Stimulated activated CD8-positive, alpha-beta memory T cell treated with anti-CD3 and anti-CD28 coated beads, Interleukin-12 subunit alpha, Interleukin-12 subunit beta, amount 100 ng/mL, for 24 hours (primary cell): ENCODE results near the gene PCBP3.

Experiments used
- DNase-seq: peaks from one replicate; pipeline ENCODE4 v3.0.0-alpha.2; 2020; ENCODE audit errors: extremely low read depth

Gene PCBP3

DNA sequence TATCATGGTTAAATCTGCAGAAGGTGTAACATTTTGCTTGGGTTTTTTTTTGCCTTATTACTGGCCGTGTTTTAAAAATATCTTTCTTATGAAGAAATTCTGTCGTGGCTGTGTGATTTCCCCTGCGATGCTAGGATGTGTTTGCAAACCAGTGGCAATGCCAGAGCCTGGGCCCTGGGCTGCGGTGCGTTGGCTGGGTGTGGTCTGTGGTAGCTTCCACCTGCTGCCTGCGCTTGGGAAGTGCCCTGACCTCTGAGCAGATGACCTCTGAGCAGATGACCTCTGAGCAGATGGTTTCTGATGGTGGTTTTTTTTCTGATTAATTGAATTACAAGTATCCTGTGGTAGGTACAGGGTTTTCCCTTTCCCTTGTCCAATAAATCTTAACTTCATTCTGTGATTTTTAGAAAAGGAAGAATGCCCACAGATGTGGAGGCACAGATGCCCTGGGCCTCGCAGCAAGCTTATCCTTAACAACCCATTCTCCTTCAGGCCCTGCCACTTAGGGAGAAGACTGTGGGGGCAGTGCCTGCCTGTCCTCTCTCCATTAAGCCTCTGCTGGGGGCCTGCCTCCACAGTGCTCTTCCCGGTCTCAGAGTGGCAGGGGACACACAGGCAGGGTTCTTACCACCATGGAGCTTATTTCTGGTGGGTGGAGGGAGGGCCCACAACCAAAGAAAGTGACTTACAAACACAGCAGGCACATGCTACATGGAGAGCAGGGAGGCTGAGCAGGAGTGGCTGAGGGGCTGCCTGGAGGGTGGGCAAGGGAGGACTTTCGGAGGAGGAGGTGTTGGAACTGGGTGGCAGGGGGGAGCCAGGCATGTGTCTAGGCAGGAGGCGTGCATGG, 81.7 kb downstream of the PCBP3 start:
- no peak for DNase-seq

DNA sequence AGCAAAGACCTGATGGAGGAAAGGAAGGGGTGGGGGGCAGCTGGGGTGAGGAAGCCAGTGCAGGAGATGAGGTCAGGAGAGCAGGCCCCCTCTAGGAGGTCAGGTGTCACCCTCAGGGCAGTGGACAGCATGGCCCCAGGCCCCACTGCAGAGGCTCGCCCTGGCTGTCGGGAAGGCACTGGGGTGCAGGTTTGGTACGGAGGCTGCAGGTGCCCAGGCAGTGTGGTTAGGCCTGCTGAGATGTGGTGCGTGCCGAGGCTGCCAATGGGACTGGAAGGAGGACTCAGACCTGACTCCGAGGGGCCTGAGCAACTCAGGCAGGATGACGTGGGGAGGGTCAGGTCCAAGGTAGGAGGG, 82.3 kb downstream of the PCBP3 start:
- no peak for DNase-seq

DNA sequence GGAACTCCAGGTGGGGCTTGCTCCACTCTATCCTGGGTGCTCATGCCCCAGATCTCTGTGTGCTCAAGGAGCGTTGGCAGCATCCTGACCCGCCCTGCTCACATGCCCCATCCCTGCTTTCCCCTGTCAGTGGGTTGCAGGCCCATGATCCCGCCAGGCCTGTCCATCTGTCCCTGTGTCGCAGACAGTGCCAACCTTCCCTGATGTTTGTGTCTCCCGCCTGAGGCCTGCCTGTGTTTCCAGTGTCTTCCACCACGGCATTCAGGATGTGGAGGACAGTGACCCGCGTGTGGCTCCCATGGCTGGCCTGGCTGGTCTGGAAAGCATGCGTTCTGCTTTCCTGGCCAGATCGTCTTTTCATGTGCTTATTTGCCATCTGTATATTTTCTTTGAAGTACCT, 82.9 kb downstream of the PCBP3 start:
- no peak for DNase-seq

GRCh38 chr21:45727390-45727789, 83.9 kb downstream of the PCBP3 start:
- no peak for DNase-seq

GRCh38 chr21:45735259-45736000, 91.9 kb downstream of the PCBP3 start:
- DNase-seq = no peak

DNA sequence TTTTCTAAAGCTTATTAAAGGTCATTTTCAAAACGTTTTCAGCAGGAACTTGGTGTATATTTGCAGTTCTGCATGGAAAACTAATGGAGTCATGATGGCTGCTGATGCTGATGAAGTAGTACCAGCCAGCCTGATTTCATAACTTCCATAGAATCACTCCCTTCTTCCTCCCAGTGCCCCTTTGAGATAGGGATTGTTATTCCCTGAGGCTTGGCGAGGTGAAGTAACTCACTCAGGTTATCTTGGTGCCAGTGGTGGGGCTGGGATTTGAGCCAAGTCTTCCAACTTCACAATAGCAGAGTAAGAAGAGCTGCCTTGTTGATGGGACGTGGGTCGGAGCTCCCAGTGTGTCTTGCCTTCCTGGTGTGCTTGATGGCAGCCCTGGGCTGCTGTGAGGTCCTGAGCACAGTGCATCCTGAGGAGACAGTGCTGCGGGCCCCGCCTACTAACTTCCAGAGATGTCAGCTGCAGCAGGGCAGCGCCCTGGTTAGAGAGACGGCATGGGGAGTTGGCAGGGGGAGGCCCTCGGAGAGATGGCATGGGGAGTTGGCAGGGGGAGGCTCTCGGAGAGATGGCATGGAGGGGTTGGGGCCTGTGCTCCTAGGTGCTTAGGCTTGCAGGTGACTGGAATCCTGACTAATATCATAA, 92.6 kb downstream of the PCBP3 start:
- DNase-seq = no peak

- DNase-seq = no peak
Measured at GRCh38 chr21:45736690-45737484, 93.4 kb downstream of the PCBP3 start.

GRCh38 chr21:45737485-45738166, 94.1 kb downstream of the PCBP3 start:
- no peak for DNase-seq

DNA sequence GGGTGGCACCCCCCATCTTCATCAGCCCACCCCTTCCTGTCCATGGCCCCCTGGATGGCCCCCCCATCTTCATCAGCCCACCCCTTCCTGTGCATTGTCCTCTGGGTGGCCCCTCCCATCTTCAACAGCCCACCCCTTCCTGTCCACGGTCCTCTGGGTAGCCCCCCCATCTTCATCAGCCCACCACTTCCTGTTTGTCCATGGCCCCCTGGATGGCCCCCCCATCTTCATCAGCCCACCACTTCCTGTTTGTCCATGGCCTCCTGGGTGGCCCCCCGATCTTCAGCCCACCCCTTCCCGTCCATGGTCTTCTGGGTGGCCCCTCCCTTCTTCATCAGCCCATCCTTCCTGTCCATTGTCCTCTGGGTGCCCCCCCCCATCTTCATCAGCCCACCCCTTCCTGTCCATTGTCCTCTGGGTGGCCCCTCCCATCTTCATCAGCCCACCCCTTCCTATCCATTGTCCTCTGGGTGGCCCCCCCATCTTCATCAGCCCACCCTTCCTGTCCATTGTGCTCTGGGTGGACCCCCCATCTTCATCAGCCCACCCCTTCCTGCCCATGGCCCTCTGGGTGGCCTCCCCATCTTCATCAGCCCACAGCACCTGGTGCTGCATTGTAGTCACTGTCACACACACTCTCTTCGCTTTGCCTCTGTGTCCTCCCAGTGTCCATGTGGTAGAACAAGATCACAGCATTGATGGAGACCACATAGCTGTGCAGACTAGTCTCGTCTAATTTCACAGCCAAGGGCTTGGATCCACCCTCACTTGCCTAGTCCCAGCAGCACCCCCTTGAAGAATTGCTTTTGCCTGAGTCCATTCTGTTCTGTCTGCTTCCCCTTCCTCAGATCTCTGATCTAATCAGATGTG, 95.9 kb downstream of the PCBP3 start:
- no peak for DNase-seq

DNA sequence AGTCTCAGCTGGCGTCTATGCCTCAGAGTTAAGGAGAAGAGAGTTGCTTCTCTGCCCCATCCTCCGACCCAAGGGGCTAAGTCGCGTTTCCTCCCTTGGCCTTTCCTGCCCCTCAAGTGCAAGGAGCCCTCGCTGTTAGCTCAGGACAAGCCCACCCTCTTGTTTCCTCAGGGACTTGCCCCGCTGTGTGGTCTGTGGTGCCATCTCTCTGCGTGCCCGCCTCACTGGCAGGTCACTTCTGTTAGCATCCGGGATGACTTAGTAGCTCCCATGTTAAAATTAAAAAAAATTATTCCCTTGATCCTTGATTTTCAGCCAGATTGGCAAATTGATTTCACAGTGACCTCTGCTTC, 96.5 kb downstream of the PCBP3 start:
- no peak for DNase-seq

GRCh38 chr21:45740491-45741357, 97.2 kb downstream of the PCBP3 start:
- no peak for DNase-seq

DNA sequence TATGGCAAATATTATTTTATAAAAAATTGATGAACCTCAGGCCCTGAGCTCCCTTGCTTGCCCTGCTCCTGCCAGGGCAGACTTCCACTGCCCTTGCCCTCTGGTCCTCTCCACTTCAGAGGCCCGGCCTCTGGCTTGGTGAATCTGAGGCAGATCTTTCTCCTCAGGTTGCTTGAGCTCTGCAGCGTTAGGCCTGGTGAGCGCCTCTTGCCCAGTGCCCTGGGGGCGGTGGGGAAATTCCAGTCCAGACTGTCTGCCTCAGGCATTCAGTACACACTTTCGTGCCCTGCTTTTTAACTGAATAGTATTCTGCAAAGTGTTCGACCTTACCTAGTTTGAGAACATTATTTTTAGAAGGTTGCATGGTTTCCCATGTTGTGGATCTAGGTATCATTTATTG, 98.2 kb downstream of the PCBP3 start:
- DNase-seq = no peak

DNA sequence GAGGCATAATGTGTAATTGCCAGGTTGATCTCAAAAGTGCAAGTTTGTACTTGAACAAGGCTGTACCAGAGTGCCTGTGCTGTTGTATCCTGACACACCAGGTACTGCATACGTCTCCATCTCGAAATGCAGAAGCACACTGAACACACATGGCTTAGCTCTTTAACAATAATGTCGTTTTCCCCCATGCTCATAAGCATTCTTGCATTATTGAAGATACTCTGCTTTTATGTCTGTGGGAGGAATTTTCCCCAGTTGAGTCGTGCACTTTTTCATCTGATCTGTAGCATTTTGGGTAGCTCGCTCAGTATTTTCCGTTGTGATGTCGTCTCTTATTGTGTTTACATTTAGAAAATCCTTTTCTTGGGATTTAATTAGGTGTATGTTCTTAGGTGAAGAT, 98.7 kb downstream of the PCBP3 start:
- DNase-seq = no peak

GRCh38 chr21:45745256-45745655, 101.7 kb downstream of the PCBP3 start:
- no peak for DNase-seq

DNA sequence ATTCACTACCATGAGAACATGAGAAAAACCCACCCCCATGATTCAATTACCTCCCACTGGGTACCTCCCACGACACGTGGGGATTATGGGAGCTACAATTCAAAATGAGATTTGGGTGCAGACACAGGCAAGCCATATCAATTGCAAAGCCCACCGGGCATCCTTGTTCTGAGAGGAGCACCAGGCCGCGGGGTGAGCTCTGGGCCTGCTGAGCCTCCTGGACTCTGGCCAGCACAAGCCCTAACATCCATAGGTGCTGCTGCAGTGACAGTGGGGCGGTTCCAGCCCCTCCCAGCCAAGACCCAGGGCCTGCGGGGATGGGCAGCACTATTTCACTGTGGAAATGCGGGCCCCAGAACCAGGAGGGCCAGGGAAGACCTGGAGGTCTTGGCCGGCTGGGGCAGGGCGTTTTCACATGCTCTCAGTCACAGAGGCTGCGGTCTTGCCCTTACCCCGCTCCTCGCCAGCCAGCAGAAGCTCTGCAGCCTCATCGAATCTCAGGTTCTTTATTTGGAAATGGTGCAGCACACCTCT, 103.8 kb downstream of the PCBP3 start:
- DNase-seq = no peak

- no peak for DNase-seq
Measured at GRCh38 chr21:45747802-45748445, 104.4 kb downstream of the PCBP3 start.

DNA sequence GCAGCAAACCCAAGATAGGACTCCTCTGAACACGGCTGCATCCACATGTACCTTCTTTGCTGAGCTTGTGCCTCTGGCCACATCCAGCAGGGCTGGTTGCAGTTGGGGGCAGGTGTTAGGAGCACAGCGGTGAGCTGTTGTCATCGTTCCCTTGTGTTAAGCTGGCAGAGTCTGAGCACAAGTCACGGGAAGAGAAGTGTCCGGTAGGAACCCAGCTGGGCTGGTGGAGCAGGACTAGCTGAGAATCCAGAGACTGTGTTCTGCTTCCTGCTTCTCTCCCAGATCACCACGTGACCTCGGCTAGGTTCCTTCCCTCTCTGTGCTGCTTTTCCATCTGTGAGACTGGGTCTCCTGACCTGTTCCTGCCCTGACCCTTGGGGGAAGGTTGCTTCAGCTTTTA, 105.1 kb downstream of the PCBP3 start:
- no peak for DNase-seq

DNA sequence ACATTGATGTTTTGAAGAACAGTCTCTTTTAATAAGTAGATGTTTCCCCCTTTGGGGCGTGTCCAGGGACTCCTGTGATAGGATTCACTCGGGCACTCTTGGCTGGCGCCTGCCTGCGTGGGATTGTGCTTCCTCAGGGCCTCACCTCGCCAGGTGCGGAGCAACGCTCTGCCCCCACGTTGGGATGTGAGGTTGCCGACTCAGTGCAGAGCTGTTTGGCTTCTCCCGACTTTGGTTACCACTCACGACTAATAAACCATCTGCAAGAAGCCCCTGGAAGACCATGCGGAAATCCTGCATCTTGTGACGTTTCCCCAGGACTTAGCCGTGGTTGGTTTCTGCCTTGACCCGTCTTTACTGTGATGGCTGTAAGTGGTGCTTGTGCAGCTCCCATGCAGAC, 106.4 kb downstream of the PCBP3 start:
- no peak for DNase-seq

- no peak for DNase-seq
Measured at GRCh38 chr21:45750936-45751335, 107.4 kb downstream of the PCBP3 start.
